ENCODE results near the gene NAT10.

DNA sequence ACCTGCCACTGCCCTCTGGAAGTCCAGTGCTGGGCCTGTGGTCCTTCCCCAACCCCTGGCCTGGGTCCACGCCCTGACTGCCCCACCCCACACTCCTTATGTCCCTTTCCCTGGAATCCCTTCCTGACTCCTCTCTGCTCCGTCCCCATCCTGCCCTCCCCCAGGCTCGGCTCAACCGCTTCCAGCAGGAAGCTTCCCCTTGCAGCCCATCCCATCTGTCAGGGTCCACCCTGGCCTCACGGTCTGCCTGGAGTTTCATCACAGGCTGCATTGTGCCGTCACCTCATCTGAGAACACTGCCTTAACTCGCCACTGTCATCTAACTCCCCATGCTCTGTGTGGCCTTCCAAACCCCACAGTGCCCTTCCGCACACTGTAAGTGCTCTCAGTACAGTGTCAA, 64.3 kb downstream of the NAT10 start:
- TF ChIP-seq, protein P1, sequence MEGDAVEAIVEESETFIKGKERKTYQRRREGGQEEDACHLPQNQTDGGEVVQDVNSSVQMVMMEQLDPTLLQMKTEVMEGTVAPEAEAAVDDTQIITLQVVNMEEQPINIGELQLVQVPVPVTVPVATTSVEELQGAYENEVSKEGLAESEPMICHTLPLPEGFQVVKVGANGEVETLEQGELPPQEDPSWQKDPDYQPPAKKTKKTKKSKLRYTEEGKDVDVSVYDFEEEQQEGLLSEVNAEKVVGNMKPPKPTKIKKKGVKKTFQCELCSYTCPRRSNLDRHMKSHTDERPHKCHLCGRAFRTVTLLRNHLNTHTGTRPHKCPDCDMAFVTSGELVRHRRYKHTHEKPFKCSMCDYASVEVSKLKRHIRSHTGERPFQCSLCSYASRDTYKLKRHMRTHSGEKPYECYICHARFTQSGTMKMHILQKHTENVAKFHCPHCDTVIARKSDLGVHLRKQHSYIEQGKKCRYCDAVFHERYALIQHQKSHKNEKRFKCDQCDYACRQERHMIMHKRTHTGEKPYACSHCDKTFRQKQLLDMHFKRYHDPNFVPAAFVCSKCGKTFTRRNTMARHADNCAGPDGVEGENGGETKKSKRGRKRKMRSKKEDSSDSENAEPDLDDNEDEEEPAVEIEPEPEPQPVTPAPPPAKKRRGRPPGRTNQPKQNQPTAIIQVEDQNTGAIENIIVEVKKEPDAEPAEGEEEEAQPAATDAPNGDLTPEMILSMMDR (IDR thresholded peaks at IDR 0.05), result no peak
- TF ChIP-seq POLR2A (IDR thresholded peaks at IDR 0.05), result no peak
